Sciatic nerve (tissue), 2 donors: ENCODE measurements around the gene TMEM266. TPM values are rescaled to one million over a fixed set of nuclear protein-coding genes. Genes with fewer than 3 reads are reported as not detected.

Experiments
- ATAC-seq: fragments of 200-7000 bp; cut with Tn5 transposase; one replicate; pipeline ENCODE4 v1.9.1; 2020; ENCODE audit warnings: mild to moderate bottlenecking, moderate library complexity
- DNase-seq: peaks from one replicate; pipeline ENCODE4 v3.0.0-alpha.2; 2020; ENCODE audit warnings: low spot score
- intact Hi-C: fragments of 100-400 bp; cut with DNase I; formaldehyde crosslinking; loops from one replicate; pipeline ENCODE4 v1.14.2; 2022
- total RNA-seq: library from RNA; stranded (reverse); fragmentation: NEBNext Ultra II Directional; extraction: Animal tissue kit (Norgen Biotek cat#: 25700); gene quantifications from one replicate; pipeline ENCODE4 v1.2.1, GENCODE V29; 2021
- donor health status: DM: no; HTN: no; CAD: no.
- donor health status: DM: no; HTN: no; CAD: no.

TMEM266 gene
- total RNA-seq, 1 donor from 2014 or later = 0.22 TPM

- intact Hi-C loops = no loop called here
- no peak for DNase-seq
- ATAC-seq = no peak
Measured at GRCh38 chr15:76252249-76252648, 192.5 kb downstream of the TMEM266 start.

GRCh38 chr15:76253691-76254473, 194.1 kb downstream of the TMEM266 start:
- ATAC-seq (no peak), DNase-seq (no peak)
- intact Hi-C loops = no loop called here

Other genes starting within 250 kb of the TMEM266 start
- 34.1 TPM for gene UBE2Q2, start 216.5 kb upstream of the TMEM266 start, total RNA-seq
- gene FBXO22, start 156.1 kb upstream of the TMEM266 start, total RNA-seq = 23.2 TPM
- gene NRG4, start 47.6 kb upstream of the TMEM266 start, total RNA-seq = 0.27 TPM